GM18873 (cell line): ENCODE measurements around the gene SLC8A1.

Experiments used
- ATAC-seq: cut with Tn5 transposase; IDR thresholded peaks from one replicate; pipeline ENCODE4 v1.9.1; 2021; ENCODE audit warnings: mild to moderate bottlenecking, moderate library complexity, moderate number of reproducible peaks; ENCODE audit not compliant: unreplicated experiment, low FRiP score

The SLC8A1 gene

DNA sequence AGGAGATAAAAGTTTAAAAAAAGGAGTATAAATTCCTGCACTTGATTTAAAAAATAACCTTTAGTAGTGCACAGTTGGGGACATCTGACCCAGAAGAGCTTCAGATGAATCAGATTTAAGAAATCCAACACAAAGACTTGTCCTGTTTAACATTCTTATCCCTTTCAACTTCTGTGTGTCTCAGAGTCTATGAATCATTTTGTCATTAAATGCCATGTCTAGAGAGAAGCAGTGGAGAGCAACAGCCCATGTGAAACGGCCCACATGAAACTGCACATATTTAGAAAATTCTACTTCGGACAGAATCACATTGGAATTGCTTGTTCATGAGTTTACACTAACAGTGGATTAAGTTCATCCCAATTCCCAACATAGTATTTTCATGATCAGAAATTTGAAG is 278.6 kb downstream of the SLC8A1 start:
- no peak for ATAC-seq

- ATAC-seq = no peak
These were observed 282.0 kb downstream of the SLC8A1 start for GRCh38 chr2:40169856-40170255.

DNA sequence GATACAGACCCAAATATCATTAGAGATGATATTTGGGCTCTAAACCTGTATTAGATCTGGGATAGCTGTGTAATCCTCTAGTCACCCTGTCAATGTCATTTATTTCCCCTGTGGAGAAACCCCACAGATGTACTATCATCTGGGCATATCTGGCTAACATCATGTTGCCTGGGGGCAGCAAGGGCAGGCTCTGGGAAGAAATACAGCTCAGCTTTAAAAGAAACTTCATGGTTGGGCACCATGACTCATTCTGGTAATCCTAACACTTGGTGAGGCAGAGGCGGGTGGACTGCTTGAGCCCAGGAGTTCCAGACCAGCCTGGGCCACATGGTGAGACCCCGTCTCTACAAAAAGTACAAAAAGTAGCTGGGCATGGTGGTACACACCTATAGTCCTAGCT is 282.5 kb downstream of the SLC8A1 start:
- no peak for ATAC-seq

GRCh38 chr2:40168546-40168945 is 283.3 kb downstream of the SLC8A1 start:
- no peak for ATAC-seq

GRCh38 chr2:40168032-40168431 is 283.9 kb downstream of the SLC8A1 start:
- ATAC-seq = no peak

DNA sequence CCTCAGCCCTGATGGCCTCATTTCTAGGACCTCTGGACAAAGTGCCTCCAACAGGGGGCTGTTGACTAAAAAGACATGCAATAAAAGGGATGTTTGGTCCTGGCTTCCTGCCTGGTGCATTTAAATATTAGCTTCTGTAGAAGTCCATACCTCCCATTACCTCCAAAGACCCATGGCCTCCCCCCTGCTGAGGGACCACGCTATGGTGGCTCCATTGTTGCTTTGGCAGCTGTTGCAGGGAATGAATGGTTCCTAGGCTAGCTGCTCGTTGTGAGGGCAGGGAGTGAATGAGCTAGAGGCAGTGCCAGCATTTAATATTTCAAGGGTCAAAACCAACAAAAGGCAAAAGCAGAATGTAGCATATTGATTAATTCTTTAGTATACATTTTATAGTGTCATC is 285.9 kb downstream of the SLC8A1 start:
- no peak for ATAC-seq

DNA sequence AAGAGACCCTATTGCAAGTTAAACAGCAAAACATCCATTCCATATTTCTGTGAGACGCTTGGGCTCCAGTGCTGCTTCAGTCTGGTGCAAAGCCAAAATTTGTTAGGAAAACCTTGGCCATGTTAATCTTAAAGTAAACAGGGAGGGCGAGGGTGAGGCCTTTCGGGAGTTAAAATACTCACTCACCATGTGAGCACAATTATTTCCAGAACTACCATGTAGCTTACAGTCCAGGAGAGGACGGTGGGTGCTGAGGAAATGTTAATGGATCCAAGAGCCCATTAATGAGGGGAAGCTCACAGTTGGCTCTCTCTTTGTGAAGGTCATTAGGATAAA is 286.4 kb downstream of the SLC8A1 start:
- ATAC-seq = no peak

DNA sequence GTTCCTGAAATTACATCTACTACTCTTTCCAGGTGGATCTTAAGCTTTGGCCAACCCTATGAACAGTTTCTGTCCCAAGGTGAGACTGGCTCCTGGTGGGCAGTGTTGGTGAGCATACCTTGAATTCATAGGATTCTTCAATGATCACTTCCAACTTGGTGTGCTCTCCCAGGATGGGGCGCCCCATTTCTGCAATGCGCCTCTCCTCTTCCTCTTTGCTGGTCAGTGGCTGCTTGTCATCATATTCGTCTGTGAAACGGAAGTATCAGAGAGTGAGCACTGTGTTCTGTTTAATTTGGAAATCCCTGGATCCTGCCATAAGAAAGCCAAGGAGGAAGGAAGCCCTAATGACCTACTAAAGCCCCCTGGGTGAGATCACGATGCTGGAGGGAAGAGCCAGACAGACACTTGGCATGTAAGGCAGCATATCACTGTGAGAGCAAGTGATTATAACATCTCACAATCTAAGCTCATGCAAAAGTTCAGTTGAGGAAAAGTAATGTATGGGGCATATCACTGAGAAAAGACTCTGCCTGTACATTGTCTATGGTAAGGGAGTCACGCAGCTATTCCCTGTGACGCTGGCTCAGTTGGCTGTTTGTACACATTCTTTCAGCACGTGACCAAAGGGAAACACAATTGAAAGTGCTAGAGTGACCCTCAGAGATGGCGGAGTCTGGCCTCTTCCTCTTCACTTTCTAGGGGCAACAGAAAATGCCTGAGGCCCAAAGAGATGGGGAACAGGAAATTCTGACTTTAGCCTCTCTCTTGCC is 287.0 kb downstream of the SLC8A1 start:
- no peak for ATAC-seq

GRCh38 chr2:40161986-40162385 is 289.9 kb downstream of the SLC8A1 start:
- no peak for ATAC-seq

- ATAC-seq = no peak
These were observed 291.1 kb downstream of the SLC8A1 start for GRCh38 chr2:40160751-40161218.

DNA sequence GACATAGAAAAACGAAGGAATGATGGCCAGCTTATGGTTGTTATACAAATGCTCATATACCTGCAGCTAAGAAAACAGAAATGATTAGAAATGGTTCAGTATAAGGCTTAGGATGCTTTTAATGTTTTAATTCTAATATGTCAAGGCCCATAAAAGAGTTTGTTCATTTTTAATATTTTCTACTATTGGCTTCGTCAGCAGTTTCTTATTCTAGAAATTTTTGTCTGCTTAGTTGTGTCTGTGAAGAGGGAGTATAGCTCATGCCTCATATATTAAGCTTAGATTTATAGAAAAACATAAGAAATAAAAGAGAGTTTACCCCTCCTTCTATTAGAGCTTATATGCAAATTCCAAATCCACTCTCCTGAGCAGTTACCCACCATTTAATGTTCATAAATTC is 292.6 kb downstream of the SLC8A1 start:
- no peak for ATAC-seq

GRCh38 chr2:40158781-40159180 is 293.1 kb downstream of the SLC8A1 start:
- ATAC-seq = no peak

DNA sequence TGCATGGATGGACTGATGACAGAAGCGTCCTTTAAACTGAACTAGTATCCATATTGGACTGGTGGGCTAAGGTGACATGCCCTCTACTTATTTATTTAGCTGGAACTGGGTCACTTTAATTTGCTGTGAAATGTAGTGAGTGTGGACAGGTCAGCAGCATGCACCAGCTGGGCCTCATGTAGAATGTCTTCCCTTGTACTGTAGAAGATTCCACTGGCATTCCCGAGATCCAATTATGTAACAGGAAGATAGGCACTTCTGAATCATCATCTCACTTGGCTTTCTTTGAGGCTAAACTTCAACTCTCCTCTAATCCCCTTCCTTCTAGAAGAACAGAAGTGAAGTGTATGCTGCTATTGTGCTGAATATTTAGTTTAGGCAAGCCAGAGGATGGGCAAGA is 296.2 kb downstream of the SLC8A1 start:
- no peak for ATAC-seq

DNA sequence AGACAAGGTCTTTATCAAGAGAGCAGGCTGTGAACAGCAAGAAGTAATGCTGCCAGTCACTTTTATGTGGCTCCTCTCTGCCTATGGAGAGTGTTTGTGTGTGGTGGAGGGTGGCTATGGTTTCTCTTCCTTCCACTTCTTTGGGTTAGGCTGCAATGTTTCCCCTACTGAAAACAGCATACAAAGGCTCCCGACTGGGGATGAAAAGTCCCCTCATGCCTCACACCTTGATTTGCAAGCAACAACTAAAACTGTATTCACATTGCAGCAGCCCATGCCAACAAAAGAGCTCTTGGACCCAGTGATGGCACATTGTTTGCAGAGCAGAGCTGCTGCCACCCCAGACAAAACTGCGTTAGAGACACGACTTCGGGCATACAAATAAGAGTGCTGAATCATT is 301.6 kb downstream of the SLC8A1 start:
- no peak for ATAC-seq

DNA sequence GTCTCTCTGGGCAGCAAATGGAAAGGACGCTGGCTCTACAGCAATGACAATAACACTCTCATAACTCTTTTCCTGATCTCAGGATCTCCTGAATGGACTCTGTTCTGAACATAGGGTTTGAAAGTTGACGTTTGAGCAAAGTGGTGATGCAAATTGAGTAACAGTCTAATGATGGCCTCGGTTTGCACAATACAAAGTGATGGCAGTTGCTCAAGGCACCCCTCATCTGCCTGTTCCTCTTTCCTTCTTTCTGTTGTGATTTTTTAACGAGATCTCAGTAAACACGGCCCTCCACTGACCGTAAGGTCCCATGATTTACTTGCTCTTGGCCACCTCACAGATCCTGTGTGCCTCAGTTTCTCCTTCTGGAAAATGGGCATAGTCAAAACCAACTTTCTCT is 303.6 kb downstream of the SLC8A1 start:
- ATAC-seq = no peak

DNA sequence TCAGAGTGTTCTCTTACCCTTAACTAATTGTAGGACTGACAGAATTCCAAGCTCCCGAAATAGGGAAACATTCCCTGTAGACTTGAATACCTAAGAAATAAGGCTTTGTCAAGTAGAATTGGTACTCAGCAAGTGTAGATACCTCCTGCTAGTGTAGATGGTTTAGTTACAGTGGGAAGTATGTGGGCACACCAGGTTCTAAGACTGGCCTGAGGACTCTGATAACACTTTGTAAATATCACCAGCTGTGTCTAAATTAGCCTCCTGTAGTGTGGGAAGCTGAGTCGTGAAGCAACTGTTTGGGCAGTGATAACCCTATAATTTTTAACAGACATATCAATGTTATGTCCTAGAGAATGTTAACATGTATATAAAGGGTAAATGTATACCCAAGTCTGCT is 304.5 kb downstream of the SLC8A1 start:
- ATAC-seq = no peak

DNA sequence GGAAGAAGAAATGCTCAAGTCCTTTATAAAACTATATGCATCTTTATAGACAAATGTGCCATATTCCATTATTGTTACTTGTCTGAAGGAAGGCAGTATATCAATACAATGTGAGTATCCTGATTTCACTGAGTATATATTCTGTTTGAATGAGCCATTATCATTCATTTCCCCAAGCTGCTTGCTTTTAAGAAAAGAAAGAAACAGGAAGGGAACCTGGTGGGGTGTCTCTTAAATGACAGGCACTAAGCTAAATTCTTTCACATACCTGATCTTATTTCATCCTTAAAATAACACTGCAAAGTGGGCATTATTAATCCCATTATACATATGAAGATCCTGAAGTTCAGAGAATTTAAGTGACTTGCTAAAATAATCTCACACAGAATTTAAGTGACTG is 307.9 kb downstream of the SLC8A1 start:
- no peak for ATAC-seq

DNA sequence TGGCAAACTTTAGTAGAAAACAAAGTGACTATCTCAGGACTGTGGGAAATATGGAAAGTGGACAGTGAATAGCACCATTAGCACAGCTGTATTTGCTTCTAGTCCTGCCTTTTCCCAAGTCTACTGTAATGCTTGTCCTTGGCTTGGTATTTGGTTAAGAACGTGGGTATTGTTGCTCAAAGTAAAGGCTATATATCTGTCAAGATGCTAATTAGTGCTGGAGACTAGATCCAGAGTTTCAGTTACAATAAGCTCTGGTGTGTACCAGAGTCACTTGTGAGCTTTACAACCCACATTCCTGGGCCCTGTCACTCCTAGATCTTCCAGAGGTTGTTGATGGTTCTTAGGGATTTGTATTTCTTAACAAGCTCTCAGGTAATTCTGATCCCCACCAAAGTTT is 313.6 kb downstream of the SLC8A1 start:
- no peak for ATAC-seq

DNA sequence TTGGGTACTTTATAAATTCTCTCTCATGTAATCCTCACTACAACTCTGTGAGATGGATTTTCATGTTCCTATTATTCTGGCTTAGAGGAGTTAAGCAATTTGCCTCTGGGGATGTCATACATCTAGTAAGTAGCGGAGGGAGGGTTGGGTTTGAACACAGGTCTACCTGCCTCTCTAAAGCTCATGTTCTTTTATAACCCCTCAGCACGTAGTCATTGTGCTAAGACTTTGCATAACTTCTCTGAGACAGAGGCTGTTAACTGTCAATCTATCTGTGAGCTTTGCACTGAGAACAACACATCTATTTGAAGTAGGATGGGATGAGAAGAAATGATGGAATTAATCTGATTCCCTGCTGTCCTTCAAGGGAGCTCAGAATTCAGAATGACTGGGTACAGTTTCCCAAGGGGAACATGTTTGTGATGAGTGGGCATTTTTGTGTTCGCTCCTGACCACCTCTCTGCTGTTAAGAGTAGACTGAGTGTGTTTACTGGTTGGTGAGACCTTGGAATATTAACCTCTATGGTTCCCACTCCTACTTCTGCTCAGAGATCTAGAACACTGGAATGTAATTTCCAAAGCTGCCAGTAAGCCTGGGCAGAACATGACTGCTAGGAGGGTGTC is 320.7 kb downstream of the SLC8A1 start:
- no peak for ATAC-seq

GRCh38 chr2:40130251-40130994 is 321.5 kb downstream of the SLC8A1 start:
- ATAC-seq = no peak

DNA sequence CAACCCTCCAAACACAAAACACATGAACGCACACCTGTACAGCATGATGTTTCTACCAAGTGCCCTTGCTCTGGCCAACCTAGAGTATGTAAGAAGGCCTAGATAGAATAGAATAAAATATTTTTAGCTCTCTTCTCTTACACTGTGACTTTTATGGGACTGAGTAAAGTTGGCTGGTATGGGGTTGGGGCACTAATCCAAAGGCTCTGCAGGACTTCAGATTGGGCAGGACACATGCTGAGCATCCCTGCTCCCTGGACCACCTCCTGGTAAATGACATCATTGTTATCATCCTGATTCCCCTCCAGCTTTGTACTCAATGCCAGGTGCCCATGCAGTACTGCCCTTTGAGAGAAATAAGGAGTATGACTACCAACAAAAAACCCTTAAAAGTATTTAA is 322.2 kb downstream of the SLC8A1 start:
- no peak for ATAC-seq

DNA sequence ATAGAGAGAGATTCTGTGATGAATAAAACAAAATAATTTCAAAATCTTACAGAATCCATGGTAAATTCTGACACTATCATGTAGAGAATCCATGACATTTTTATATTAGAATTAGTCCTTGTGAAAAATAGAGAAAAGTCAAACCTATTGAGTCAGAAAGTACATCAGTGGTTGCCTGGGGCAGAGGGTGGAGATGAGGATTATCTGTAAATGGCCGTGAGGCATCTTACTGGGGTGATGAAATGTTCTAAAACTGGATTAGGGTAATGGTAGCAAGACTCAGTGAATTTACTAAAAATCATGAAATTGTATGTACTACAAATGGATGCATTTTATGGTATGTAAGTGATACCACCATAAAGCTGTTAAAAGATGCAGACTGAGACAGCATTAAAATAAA is 323.1 kb downstream of the SLC8A1 start:
- ATAC-seq = no peak
